ENCODE results near the gene EGLN1. TPM values are rescaled to one million over a fixed set of nuclear protein-coding genes. Genes with fewer than 3 reads are reported as not detected.
A peak's percentile ranks its signal among the peaks of the same experiment; 100 is the strongest.

EGLN1 gene
- total and polyA plus RNA-seq, 7 experiments from 2014 or later = 13.6 to 38.9 (median 21.9) TPM

- Mint-ChIP-seq H3K27me3 (no peaks in the 10 kb centered on the region), H3K4me1 (peaks cover 44 to 88% (median 80%) of the 10 kb centered on the region in 7 donors), H3K27ac (peak overlapping the region in 2 of 9 donors; percentile 26 to 42), H3K36me3 (peaks cover 0 to 23% (median 8%) of the 10 kb centered on the region in 5 donors), H3K4me3 (peak overlapping the region in 3 of 10 donors; percentile 14 to 41 (median 33)), H3K9me3 (no peaks in the 10 kb centered on the region)
- H3K4me1 ChIP-seq (ENCODE audit: control insufficient read depth in 2 of 2, insufficient read depth in 2 of 2, low read length in 2 of 2) = peaks cover 3 to 4% of the 10 kb centered on the region in 2 donors
- no peaks in the 10 kb centered on the region for H3K36me3 ChIP-seq (ENCODE audit: control insufficient read depth in 2 of 3, insufficient read depth in 3 of 3, low read length in 3 of 3)
- no peak for ATAC-seq
- DNase-seq = no peak
- POLR2A ChIA-PET = no interaction called here
- intact Hi-C loops (cut with micrococcal nuclease) = no loop called here
- H3K27me3 ChIP-seq (ENCODE audit: control insufficient read depth in 2 of 2, insufficient read depth in 2 of 2, low read length in 2 of 2) = no peaks in the 10 kb centered on the region
- H3K4me3 ChIP-seq (ENCODE audit: low read length) = no peak overlapping the region
- H3K9me3 ChIP-seq (ENCODE audit: control insufficient read depth in 2 of 3, low read length in 3 of 3) = no peaks in the 10 kb centered on the region
- CTCF ChIA-PET = no interaction called here
- no peak overlapping the region for H3K27ac ChIP-seq (ENCODE audit: low read depth, low read length)
These were observed 26.1 kb downstream of the EGLN1 start for GRCh38 chr1:231395998-231396390.

- H3K27ac ChIP-seq (ENCODE audit: low read depth, low read length) = no peak overlapping the region
- peaks cover 3 to 4% of the 10 kb centered on the region in 2 donors for H3K4me1 ChIP-seq (ENCODE audit: control insufficient read depth in 2 of 2, insufficient read depth in 2 of 2, low read length in 2 of 2)
- no peaks in the 10 kb centered on the region for H3K36me3 ChIP-seq (ENCODE audit: control insufficient read depth in 2 of 3, insufficient read depth in 3 of 3, low read length in 3 of 3)
- ChIA-PET CTCF (no interaction called here), POLR2A (no interaction called here)
- ATAC-seq (no peak), DNase-seq (no peak)
- H3K9me3 ChIP-seq (ENCODE audit: control insufficient read depth in 2 of 3, low read length in 3 of 3) = no peaks in the 10 kb centered on the region
- Mint-ChIP-seq H3K27me3 (no peaks in the 10 kb centered on the region), H3K27ac (peak overlapping the region in 2 of 9 donors; percentile 9 to 42), H3K4me1 (peaks cover 50 to 88% (median 83%) of the 10 kb centered on the region in 7 donors), H3K36me3 (peaks cover 0 to 24% (median 10%) of the 10 kb centered on the region in 5 donors), H3K4me3 (peak overlapping the region in 2 of 10 donors; percentile 14 to 41), H3K9me3 (no peaks in the 10 kb centered on the region)
- H3K27me3 ChIP-seq (ENCODE audit: control insufficient read depth in 2 of 2, insufficient read depth in 2 of 2, low read length in 2 of 2) = no peaks in the 10 kb centered on the region
- no peak overlapping the region for H3K4me3 ChIP-seq (ENCODE audit: low read length)
- intact Hi-C loops (cut with micrococcal nuclease) = no loop called here
These were observed 26.8 kb downstream of the EGLN1 start for GRCh38 chr1:231395076-231395997.

GRCh38 chr1:231393668-231394067 is 28.4 kb downstream of the EGLN1 start:
- H3K4me1 Mint-ChIP-seq = peaks cover 54 to 87% (median 81%) of the 10 kb centered on the region in 7 donors
- no peak for DNase-seq
- CTCF ChIA-PET = no interaction called here

GRCh38 chr1:231392389-231393131 is 29.5 kb downstream of the EGLN1 start:
- no peak overlapping the region for H3K4me3 Mint-ChIP-seq
- H3K4me3 ChIP-seq (ENCODE audit: low read length) = no peak overlapping the region
- H3K27ac ChIP-seq (ENCODE audit: low read depth, low read length) = no peak overlapping the region
- POLR2A ChIA-PET = interaction anchor here (1.3 kb wide), 1 partner anchor 29 kb away, joined by 4 read pairs; the partner anchor contains the start of gene EGLN1
- H3K36me3 Mint-ChIP-seq = peaks cover 0 to 24% (median 18%) of the 10 kb centered on the region in 5 donors
- ATAC-seq (no peak), DNase-seq (no peak)
- CTCF ChIA-PET = no interaction called here
- no peaks in the 10 kb centered on the region for H3K27me3 Mint-ChIP-seq
- H3K36me3 ChIP-seq (ENCODE audit: control insufficient read depth in 2 of 3, insufficient read depth in 3 of 3, low read length in 3 of 3) = no peaks in the 10 kb centered on the region
- no peaks in the 10 kb centered on the region for H3K9me3 ChIP-seq (ENCODE audit: control insufficient read depth in 2 of 3, low read length in 3 of 3)
- intact Hi-C loops (cut with micrococcal nuclease) = no loop called here
- no peaks in the 10 kb centered on the region for H3K27me3 ChIP-seq (ENCODE audit: control insufficient read depth in 2 of 2, insufficient read depth in 2 of 2, low read length in 2 of 2)
- no peaks in the 10 kb centered on the region for H3K9me3 Mint-ChIP-seq
- H3K27ac Mint-ChIP-seq = no peak overlapping the region
- peaks cover 51 to 87% (median 77%) of the 10 kb centered on the region in 7 donors for H3K4me1 Mint-ChIP-seq
- H3K4me1 ChIP-seq (ENCODE audit: control insufficient read depth in 2 of 2, insufficient read depth in 2 of 2, low read length in 2 of 2) = peaks cover 0 to 3% of the 10 kb centered on the region in 2 donors

More at GRCh38 chr1:231393668-231394067, 28.4 kb downstream of the EGLN1 start:
- no peak for ATAC-seq
- Mint-ChIP-seq H3K27me3 (no peaks in the 10 kb centered on the region), H3K9me3 (no peaks in the 10 kb centered on the region), H3K36me3 (peaks cover 0 to 23% (median 18%) of the 10 kb centered on the region in 5 donors), H3K27ac (peak overlapping the region in 3 of 9 donors; percentile 8 to 43 (median 10)), H3K4me3 (no peak overlapping the region)
- H3K27me3 ChIP-seq (ENCODE audit: control insufficient read depth in 2 of 2, insufficient read depth in 2 of 2, low read length in 2 of 2) = no peaks in the 10 kb centered on the region
- H3K9me3 ChIP-seq (ENCODE audit: control insufficient read depth in 2 of 3, low read length in 3 of 3) = no peaks in the 10 kb centered on the region
- peaks cover 0 to 3% of the 10 kb centered on the region in 2 donors for H3K4me1 ChIP-seq (ENCODE audit: control insufficient read depth in 2 of 2, insufficient read depth in 2 of 2, low read length in 2 of 2)
- no peak overlapping the region for H3K4me3 ChIP-seq (ENCODE audit: low read length)
- intact Hi-C loops (cut with micrococcal nuclease) = no loop called here
- H3K27ac ChIP-seq (ENCODE audit: low read depth, low read length) = no peak overlapping the region
- no peaks in the 10 kb centered on the region for H3K36me3 ChIP-seq (ENCODE audit: control insufficient read depth in 2 of 3, insufficient read depth in 3 of 3, low read length in 3 of 3)
- POLR2A ChIA-PET = interaction anchor here (1.3 kb wide), 1 partner anchor 28 kb away, joined by 4 read pairs; the partner anchor contains the start of gene EGLN1

- Histone ChIP-seq H3K36me3 (ENCODE audit: control insufficient read depth in 2 of 3, insufficient read depth in 3 of 3, low read length in 3 of 3) (no peaks in the 10 kb centered on the region), H3K4me3 (ENCODE audit: low read length) (no peak overlapping the region), H3K4me1 (ENCODE audit: control insufficient read depth in 2 of 2, insufficient read depth in 2 of 2, low read length in 2 of 2) (peaks cover 0 to 3% of the 10 kb centered on the region in 2 donors), H3K27ac (ENCODE audit: low read depth, low read length) (no peak overlapping the region), H3K27me3 (ENCODE audit: control insufficient read depth in 2 of 2, insufficient read depth in 2 of 2, low read length in 2 of 2) (no peaks in the 10 kb centered on the region), H3K9me3 (ENCODE audit: control insufficient read depth in 2 of 3, low read length in 3 of 3) (no peaks in the 10 kb centered on the region)
- ChIA-PET CTCF (no interaction called here), POLR2A (no interaction called here)
- Mint-ChIP-seq H3K27me3 (no peaks in the 10 kb centered on the region), H3K36me3 (peaks cover 0 to 20% (median 17%) of the 10 kb centered on the region in 5 donors), H3K9me3 (no peaks in the 10 kb centered on the region), H3K4me3 (no peak overlapping the region), H3K4me1 (peaks cover 31 to 74% (median 61%) of the 10 kb centered on the region in 7 donors), H3K27ac (peak overlapping the region in 2 of 9 donors; percentile 33 to 35)
- no peak for DNase-seq
- peak; percentile 41 for ATAC-seq
- intact Hi-C loops (cut with micrococcal nuclease) = no loop called here
These were observed 32.0 kb downstream of the EGLN1 start for GRCh38 chr1:231390071-231390470.

GRCh38 chr1:231387770-231388669 is 34.1 kb downstream of the EGLN1 start:
- H3K4me3 Mint-ChIP-seq = peak overlapping the region in 2 of 10 donors; percentile 14 to 26
- intact Hi-C loops (cut with micrococcal nuclease) = no loop called here
- H3K27ac Mint-ChIP-seq = peak overlapping the region in 5 of 9 donors; percentile 0 to 76 (median 10)
- H3K4me1 Mint-ChIP-seq = peaks cover 19 to 57% (median 44%) of the 10 kb centered on the region in 7 donors
- no peaks in the 10 kb centered on the region for H3K9me3 Mint-ChIP-seq
- no peaks in the 10 kb centered on the region for H3K27me3 ChIP-seq (ENCODE audit: control insufficient read depth in 2 of 2, insufficient read depth in 2 of 2, low read length in 2 of 2)
- H3K27me3 Mint-ChIP-seq = no peaks in the 10 kb centered on the region
- H3K36me3 ChIP-seq (ENCODE audit: control insufficient read depth in 2 of 3, insufficient read depth in 3 of 3, low read length in 3 of 3) = no peaks in the 10 kb centered on the region
- H3K4me3 ChIP-seq (ENCODE audit: low read length) = no peak overlapping the region
- no peak for DNase-seq
- H3K4me1 ChIP-seq (ENCODE audit: control insufficient read depth in 2 of 2, insufficient read depth in 2 of 2, low read length in 2 of 2) = peaks cover 0 to 3% of the 10 kb centered on the region in 2 donors
- H3K27ac ChIP-seq (ENCODE audit: low read depth, low read length) = no peak overlapping the region
- no peaks in the 10 kb centered on the region for H3K9me3 ChIP-seq (ENCODE audit: control insufficient read depth in 2 of 3, low read length in 3 of 3)
- ChIA-PET CTCF (interaction anchor here (0.6 kb wide), 1 partner anchor 650 kb away, joined by 3 read pairs; no protein-coding TSS in a partner anchor), POLR2A (no interaction called here)
- peaks cover 0 to 20% (median 17%) of the 10 kb centered on the region in 5 donors for H3K36me3 Mint-ChIP-seq
- no peak for ATAC-seq
